Suprapubic skin (tissue), 4 donors: ENCODE data around the gene TWSG1.

Experiments
- POLR2A ChIP-seq, 2 donors: fragments of 450-650 bp; IDR thresholded peaks; one replicate each; pipeline ENCODE4 v1.6.1; 2017; ENCODE audit warnings: antibody characterized with exemption in 2 of 2, mild to moderate bottlenecking in 2 of 2, moderate library complexity in 2 of 2
- POLR2AphosphoS5 ChIP-seq, 3 donors: sonication (generic); formaldehyde crosslinking; IDR thresholded peaks; one replicate each; pipeline ENCODE4 v1.6.1; 2017; ENCODE audit warnings: antibody characterized with exemption in 3 of 3
- TF ChIP-seq, protein P1 (sequence below), 2 donors: fragments of 200-600 bp in 1 of 2; fragments of 450-650 bp in 1 of 2; sonication (generic) in 1 of 2; IDR thresholded peaks; one replicate each; pipeline ENCODE4 v1.5.1; 2016 to 2019; ENCODE audit warnings: antibody characterized with exemption in 2 of 2, mild to moderate bottlenecking in 1 of 2, moderate library complexity in 1 of 2

DNA sequence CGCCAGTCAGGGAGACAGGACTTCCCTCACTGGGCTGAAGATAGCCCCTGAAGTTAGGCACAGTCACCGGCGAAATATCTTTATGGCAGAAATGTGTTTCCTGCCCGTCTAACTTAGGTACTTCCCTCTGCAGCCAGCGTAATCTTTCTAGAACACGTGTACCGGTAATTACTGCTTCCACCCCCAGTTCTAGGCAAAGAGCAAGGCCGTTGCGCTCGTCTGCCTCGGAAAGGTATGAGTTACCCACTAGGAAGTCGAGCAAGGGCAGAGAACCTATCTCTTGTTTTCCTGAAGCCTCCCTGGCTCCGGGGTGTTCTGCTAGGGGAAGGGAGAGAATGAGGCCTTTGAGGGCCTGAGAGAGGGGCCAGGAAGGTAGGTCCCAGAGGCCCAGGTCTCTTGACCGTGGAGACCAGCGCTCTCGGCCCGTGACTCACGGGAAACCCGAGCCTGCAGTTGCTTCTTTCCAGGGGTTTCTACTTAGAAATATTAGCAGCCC is 70.0 kb downstream of the TWSG1 start:
- TF ChIP-seq POLR2A (IDR thresholded peaks at IDR 0.05) (no peak), POLR2AphosphoS5 (IDR thresholded peaks at IDR 0.05) (no peak)
- TF ChIP-seq, protein P1, sequence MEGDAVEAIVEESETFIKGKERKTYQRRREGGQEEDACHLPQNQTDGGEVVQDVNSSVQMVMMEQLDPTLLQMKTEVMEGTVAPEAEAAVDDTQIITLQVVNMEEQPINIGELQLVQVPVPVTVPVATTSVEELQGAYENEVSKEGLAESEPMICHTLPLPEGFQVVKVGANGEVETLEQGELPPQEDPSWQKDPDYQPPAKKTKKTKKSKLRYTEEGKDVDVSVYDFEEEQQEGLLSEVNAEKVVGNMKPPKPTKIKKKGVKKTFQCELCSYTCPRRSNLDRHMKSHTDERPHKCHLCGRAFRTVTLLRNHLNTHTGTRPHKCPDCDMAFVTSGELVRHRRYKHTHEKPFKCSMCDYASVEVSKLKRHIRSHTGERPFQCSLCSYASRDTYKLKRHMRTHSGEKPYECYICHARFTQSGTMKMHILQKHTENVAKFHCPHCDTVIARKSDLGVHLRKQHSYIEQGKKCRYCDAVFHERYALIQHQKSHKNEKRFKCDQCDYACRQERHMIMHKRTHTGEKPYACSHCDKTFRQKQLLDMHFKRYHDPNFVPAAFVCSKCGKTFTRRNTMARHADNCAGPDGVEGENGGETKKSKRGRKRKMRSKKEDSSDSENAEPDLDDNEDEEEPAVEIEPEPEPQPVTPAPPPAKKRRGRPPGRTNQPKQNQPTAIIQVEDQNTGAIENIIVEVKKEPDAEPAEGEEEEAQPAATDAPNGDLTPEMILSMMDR (IDR thresholded peaks at IDR 0.05), result no peak
